K562 (cell line): ENCODE measurements around the gene HMOX2. TPM values are rescaled to one million over a fixed set of nuclear protein-coding genes. Genes with fewer than 3 reads are reported as not detected.
A peak's percentile ranks its signal among the peaks of the same experiment; 100 is the strongest.

Experiments used
- ADNP ChIP-seq: fragments of 200-800 bp; sonication (Bioruptor generic); IDR thresholded peaks from 2 replicates; pipeline ENCODE4 v1.6.1; 2016; ENCODE audit warnings: missing genetic modification characterization, missing compliant biosample characterization
- CLOCK ChIP-seq: fragments of 250-450 bp; sonication (Bioruptor Pico); IDR thresholded peaks from 2 replicates; pipeline ENCODE4 v1.4.0; 2020; ENCODE audit warnings: mild to moderate bottlenecking, moderate library complexity, borderline replicate concordance
- E4F1 ChIP-seq: fragments of 250-450 bp; sonication (Bioruptor Pico); IDR thresholded peaks from 2 replicates; pipeline ENCODE4 v1.5.0; 2021; ENCODE audit warnings: mild to moderate bottlenecking, borderline replicate concordance
- FOXM1 ChIP-seq, 2 experiments: fragments of 450-650 bp in 1 of 2; sonication (generic) in 1 of 2; formaldehyde crosslinking in 1 of 2; IDR thresholded peaks; 2 replicates each; pipeline versions ENCODE4 v1.6.1 to v1.9.0; 2017 to 2022; ENCODE audit warnings: low read depth in 2 of 2, mild to moderate bottlenecking in 2 of 2, missing genetic modification reagents in 1 of 2, moderate library complexity in 1 of 2
- HDAC8 ChIP-seq: fragments of 450-650 bp; IDR thresholded peaks from 2 replicates; pipeline ENCODE4 v1.6.1; 2016; ENCODE audit warnings: mild to moderate bottlenecking, missing genetic modification characterization, moderate library complexity, missing compliant biosample characterization
- HES1 ChIP-seq: fragments of 450-650 bp; IDR thresholded peaks from 2 replicates; pipeline ENCODE4 v1.6.1; 2016; ENCODE audit warnings: low read depth, mild to moderate bottlenecking, moderate library complexity
- NRF1 ChIP-seq, 2 experiments: fragments of 450-650 bp; IDR thresholded peaks in 1 of 2; conservative IDR thresholded peaks in 1 of 2; 2 replicates each; pipeline ENCODE4 v1.6.1; 2014; ENCODE audit warnings: mild to moderate bottlenecking in 2 of 2
- SIN3A ChIP-seq, 2 experiments: fragments of 150-350 bp in 1 of 2; IDR thresholded peaks; 2 replicates each; pipeline ENCODE4 v1.6.1; 2011 to 2016; ENCODE audit warnings: borderline replicate concordance in 2 of 2, low read depth in 2 of 2, low read length in 2 of 2, mild to moderate bottlenecking in 2 of 2, moderate library complexity in 2 of 2; ENCODE audit not compliant: control insufficient read depth in 1 of 2
- TAF7 ChIP-seq: fragments of 450-650 bp; IDR thresholded peaks from 2 replicates; pipeline ENCODE4 v1.6.1; 2016; ENCODE audit warnings: missing genetic modification characterization, missing compliant biosample characterization
- TBL1XR1 ChIP-seq, 2 experiments: IDR thresholded peaks; 2 replicates each; pipeline ENCODE4 v1.6.1; 2012; ENCODE audit warnings: improper control_type of control experiment in 2 of 2, low read length in 2 of 2, mild to moderate bottlenecking in 1 of 2
- TGIF2 ChIP-seq: sonication (generic); formaldehyde crosslinking; IDR thresholded peaks from 2 replicates; pipeline ENCODE4 v1.8.1; 2022; ENCODE audit warnings: mild to moderate bottlenecking, missing genetic modification reagents, moderate library complexity
- TSHZ1 ChIP-seq: fragments of 250-450 bp; sonication (Bioruptor Pico); IDR thresholded peaks from 2 replicates; pipeline ENCODE4 v1.4.0; 2020; ENCODE audit warnings: mild to moderate bottlenecking, moderate library complexity
- U2AF1 ChIP-seq: fragments of 200-400 bp; formaldehyde crosslinking; optimal IDR thresholded peaks from 2 replicates; pipeline ENCODE3; 2017; ENCODE audit warnings: mild to moderate bottlenecking, low read depth, low read length, moderate library complexity
- ZNF121 ChIP-seq: sonication (generic); formaldehyde crosslinking; conservative IDR thresholded peaks from 2 replicates; pipeline ENCODE4 v1.8.0; 2022; ENCODE audit warnings: missing genetic modification reagents
- polyA plus RNA-seq, 8 experiments: library from polyadenylated mRNA; depleted of rRNA in 4 of 8; stranded (reverse) in 5 of 8; unstranded in 3 of 8; fragments of >200 nt; fragmentation: Nextera tagmentation in 2 of 8; fragmentation: Illumina TruSeq in 1 of 8; extraction: Ambion mirVana in 2 of 8; extraction: Trizol in 1 of 8; gene quantifications; 2 replicates each; pipeline versions ENCODE4 v1.2.1 to v1.2.3, GENCODE V29; 2011 to 2014; ENCODE audit warnings: inconsistent platforms in 1 of 8, missing spikeins in 1 of 8
- total RNA-seq, 7 experiments: library from RNA; depleted of rRNA in 6 of 7; stranded (reverse); fragments of >200 nt in 6 of 7; fragmentation: Illumina TruSeq in 2 of 7; extraction: Trizol in 2 of 7; gene quantifications; 2 replicates each; pipeline versions ENCODE4 v1.2.1 to v1.2.3, GENCODE V29; 2011 to 2021; ENCODE audit warnings: low replicate concordance in 1 of 7

Gene HMOX2
- total and polyA plus RNA-seq, 9 of the 15 experiments (the other 6 are each of a cell fraction or from before 2014, with no cell fraction given), result 26.8 to 87.4 (median 57.4) TPM

- no peak for TF ChIP-seq E4F1 (CRISPR knock-in tag)
- no peak for TF ChIP-seq ADNP (tag)
- no peak for TF ChIP-seq FOXM1 (IDR thresholded peaks at IDR 0.05; ENCODE audit: low read depth)
- TF ChIP-seq FOXM1 (CRISPR knock-in tag; IDR thresholded peaks at IDR 0.05; ENCODE audit: low read depth), result no peak
- peak; percentile 92 for TF ChIP-seq TGIF2 (CRISPR knock-in tag)
- no peak for TF ChIP-seq HES1
- TF ChIP-seq SIN3A (IDR thresholded peaks at IDR 0.05; ENCODE audit: borderline replicate concordance in 2 of 2, control insufficient read depth in 1 of 2, low read depth in 2 of 2, low read length in 2 of 2), result peak; percentile 74 to 76; a peak in 2 of 4 replicates
- no peak for TF ChIP-seq HDAC8
- no peak for TF ChIP-seq TBL1XR1 (IDR thresholded peaks at IDR 0.05; ENCODE audit: low read length in 2 of 2)
- TF ChIP-seq ZNF121 (CRISPR knock-in tag), result no peak
- peak; percentile 92 to 94 for TF ChIP-seq NRF1 (conservative IDR thresholded peaks at IDR 0.05 in 1 of 2, IDR thresholded peaks at IDR 0.05 in 1 of 2)
- TF ChIP-seq TAF7 (tag), result no peak
- no peak for TF ChIP-seq TSHZ1 (CRISPR knock-in tag)
- TF ChIP-seq U2AF1, result peak; percentile 72
- no peak for TF ChIP-seq CLOCK (CRISPR knock-in tag)
These were observed at the start of gene HMOX2 (continued) for GRCh38 chr16:4475880-4476788.
